CD4-positive, alpha-beta T cell treated with Interleukin-15 for 4 hours (primary cell): ENCODE measurements around the gene ENPP4.
"Not testable (repeated sequence)": the region's sequence is repeated elsewhere in the genome, so short reads cannot be mapped to it uniquely, and the experiment has no call there.

Experiments used
- DNase-seq: peaks from one replicate; pipeline ENCODE4 v3.0.0-alpha.2; 2020; ENCODE audit warnings: low spot score

The ENPP4 gene, protein sequence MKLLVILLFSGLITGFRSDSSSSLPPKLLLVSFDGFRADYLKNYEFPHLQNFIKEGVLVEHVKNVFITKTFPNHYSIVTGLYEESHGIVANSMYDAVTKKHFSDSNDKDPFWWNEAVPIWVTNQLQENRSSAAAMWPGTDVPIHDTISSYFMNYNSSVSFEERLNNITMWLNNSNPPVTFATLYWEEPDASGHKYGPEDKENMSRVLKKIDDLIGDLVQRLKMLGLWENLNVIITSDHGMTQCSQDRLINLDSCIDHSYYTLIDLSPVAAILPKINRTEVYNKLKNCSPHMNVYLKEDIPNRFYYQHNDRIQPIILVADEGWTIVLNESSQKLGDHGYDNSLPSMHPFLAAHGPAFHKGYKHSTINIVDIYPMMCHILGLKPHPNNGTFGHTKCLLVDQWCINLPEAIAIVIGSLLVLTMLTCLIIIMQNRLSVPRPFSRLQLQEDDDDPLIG

DNA sequence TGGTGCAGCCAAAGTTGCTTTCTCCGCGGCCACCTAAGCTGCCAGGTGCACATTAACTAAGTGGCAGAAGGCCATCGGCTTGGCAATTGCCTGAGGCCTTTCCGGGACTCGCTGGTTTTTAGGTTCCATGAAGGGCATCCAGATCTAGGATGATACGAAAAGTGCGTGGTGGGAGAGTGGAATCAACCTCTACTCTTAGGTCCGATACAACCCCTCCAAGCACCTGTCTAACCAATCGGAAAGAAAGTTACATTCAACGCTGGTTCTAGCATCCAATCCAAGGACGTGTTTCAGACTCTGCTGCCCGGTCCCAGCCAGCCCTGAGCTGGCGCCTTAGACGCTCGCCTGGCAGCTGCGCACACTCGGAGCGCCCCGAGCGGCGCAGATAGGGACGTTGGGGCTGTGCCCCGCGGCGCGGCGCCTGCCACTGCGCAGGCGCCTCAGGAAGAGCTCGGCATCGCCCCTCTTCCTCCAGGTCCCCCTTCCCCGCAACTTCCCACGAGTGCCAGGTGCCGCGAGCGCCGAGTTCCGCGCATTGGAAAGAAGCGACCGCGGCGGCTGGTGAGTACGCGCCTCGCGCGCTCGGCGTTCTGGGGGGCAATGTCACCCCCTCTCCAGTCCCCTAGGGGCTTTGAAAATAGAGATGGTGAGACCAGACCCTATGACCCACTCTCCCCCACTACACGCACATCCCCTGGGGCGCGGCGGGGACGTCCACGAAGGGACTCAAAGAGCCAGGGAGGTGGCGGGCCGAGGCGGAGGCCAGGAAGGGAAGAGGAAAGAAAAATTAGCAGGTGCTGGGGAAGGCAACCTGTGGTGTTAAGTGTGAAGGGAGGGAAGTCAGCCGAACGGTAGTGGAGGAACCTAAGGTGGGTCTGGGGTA is at the start of gene ENPP4:
ENPP4 (plus strand) TSS at position 361 of the 883 bp plus-strand sequence. CDS start 9,595 bp downstream, outside the sequence.
- DNase-seq, result peak; percentile 97

DNA sequence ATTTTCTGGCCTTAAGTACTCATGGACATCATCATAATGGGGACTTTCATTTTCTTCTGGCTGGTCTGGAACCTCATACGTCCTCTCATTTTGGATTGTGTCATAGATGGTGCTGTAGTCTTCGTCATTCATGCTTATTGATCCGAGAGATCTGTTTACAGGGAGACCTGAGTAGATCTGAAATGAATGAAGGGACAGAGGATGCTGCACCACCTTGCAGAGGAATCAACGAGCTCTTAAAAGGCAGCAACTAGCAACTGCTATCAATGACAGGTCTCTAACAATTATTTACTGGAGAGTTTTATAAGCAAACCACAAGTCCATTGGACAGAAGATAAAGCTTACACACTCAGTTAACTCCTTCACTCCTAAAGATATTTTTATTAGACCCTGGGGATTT is 49.7 kb upstream of the ENPP4 start:
- DNase-seq, result no peak

DNA sequence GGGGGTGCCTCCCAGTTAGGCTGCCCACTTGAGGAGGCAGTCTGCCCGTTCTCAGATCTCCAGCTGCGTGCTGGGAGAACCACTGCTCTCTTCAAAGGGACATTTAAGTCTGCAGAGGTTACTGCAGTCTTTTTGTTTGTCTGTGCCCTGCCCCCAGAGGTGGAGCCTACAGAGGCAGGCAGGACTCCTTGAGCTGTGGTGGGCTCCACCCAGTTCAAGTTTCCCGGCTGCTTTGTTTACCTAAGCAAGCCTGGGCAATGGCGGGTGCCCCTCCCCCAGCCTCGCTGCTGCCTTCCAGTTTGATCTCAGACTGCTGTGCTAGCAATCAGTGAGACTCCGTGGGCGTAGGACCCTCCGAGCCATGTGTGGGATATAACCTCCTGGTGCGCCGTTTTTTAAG is 44.1 kb upstream of the ENPP4 start:
- DNase-seq, result not testable (repeated sequence)

DNA sequence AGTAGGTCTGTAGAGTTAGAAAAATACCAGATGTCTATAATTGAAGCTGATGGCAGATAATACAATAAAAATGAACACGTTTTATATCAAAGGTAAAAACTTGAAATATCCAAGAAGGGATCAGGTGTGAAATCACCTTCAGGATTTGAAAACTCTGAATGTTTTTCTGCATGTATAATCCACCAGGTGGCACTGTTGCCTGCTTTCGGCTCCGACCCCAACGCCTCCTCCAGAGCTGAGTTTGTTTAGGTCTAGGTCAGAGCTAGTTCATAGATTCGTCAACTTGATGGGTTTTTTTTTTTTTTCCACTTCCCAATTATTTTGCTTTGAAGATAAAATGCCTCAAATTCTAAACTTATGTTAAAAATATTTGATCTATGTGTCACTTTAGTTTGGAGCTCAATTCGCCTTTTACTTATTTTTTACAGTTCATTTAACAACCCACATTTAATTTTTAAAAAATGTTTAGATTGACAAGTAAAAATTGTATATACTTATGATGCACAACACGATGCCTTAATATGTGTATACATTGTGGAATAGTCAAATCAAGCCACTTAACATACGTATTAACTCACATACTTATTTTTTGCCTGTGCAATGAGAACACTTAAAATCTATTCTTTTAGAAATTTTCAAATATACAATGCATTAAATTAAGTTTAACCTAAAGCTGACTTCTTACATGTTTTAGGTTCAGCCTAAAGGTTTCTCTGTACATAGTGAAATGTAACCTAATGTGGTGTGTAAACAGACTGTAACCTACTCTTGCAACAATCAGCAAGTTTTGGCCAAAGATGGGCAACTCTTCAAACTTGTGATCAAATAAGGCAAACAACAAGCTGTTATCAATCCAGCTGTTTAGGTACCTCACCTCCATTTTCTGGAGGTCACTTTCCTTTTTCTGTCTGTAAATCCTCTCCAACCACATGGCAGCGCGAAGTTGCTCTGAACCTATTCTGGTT is 39.4 kb upstream of the ENPP4 start:
- peak; percentile 55 for DNase-seq

DNA sequence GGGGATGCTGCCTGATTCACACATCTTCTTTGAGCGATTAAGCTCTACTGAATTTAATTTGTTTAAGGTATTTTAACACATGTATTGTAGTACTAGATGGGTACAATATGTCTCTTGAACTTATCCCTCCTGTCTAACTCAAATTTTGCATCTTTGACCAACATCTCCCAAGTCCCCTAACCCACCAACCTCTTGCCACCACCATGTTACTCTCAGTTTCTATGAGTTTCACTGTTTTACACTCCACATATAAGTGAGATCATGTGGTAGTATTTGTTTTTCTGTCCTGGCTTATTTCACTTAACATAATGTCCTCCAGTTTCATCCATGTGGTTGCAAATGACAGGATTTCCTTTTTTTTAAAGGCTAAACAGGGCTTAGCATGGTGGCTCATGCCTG is 38.7 kb upstream of the ENPP4 start:
- DNase-seq, result no peak

DNA sequence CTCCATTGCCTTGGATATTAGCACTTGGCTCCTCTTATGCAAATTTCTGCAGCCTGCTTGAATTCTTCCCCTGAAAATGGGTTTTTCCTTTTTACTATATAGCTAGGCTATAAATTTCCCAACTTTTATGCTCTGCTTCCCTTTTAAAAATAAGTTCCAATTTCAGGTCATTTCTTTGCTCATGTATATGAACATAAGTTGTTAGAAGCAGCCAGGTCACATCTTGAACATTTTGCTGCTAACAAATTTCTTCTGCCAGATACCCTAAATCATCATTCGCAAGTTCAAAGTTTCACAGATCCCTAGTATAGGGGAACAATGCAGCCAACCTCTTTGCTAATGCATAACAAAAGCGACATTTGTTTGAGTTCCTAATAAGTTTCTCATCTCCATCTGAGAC is 34.5 kb upstream of the ENPP4 start:
- DNase-seq, result no peak

DNA sequence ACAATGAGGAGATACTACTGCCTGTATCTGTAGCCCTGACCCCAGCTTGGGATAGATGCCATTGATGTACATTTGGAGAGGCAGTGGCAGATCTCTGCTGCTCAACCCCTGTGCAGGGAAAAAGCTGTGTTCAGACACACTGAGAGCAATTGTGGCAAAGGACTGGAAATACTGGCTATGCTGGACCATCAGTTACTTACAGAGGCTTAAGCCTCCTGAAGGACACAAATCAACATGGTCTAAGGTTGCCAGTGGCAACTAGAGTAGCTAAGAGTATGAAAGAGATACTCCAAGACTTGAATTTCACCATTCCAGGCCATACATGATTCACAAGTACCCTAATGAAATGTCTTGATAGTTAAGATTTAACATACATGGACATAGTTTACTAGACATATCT is 32.4 kb upstream of the ENPP4 start:
- no peak for DNase-seq

DNA sequence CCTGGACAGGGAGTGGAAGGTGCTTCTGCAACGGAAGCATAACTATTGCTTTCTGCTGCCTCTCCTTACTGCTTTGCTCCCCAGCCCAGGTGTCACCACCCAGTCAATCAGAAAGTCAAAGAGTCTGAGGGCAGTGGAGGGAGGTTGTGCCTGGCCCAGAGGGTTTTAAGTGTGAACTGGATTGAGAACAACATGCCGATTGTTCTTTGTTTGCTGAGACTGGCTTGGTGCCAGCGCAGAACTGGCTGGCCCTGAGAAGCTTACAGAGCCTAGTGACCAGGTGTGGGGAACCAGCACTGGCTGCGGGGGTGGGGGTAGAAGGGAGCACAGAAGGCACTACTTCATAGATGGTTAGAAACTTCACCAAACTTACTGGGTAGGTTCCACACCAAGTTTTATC is 31.1 kb upstream of the ENPP4 start:
- DNase-seq, result no peak

DNA sequence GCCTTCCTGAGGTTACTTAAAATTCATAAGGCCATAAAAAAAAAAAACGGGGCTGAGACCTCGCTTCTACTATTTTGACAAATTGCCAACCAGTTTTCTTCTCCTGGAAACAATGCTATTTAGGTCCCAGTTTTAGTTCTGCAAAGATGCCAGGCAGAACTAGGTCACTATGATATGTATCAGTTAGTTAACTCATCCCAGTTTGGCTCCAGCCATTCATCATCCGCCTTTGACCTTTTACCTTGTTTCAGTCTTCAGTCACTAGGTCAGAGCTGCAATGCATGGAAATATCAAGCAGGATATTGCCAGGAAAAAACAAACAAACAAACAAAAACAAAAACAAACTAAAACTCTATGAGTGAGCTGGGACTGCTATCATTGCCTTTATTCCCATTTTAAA is 29.8 kb upstream of the ENPP4 start:
- no peak for DNase-seq

DNA sequence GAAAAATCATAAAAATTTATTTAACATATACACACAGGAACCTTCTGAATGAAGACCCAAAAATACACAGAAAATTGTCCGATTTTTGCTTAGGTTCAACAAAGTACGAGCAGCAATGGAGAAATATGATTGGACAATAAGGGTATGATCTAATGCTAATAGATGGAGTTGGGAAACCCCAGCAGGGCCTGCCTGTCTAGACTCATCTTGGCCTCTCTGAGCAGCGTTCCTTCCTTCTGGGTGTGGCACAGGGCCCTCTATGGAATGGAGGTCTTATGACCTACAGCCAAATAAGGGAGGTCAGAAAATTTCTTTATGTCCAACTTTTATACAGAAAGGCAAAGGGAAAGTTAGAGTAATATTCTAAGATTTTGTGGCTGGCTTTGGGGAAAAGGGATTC is 27.7 kb upstream of the ENPP4 start:
- DNase-seq, result no peak

DNA sequence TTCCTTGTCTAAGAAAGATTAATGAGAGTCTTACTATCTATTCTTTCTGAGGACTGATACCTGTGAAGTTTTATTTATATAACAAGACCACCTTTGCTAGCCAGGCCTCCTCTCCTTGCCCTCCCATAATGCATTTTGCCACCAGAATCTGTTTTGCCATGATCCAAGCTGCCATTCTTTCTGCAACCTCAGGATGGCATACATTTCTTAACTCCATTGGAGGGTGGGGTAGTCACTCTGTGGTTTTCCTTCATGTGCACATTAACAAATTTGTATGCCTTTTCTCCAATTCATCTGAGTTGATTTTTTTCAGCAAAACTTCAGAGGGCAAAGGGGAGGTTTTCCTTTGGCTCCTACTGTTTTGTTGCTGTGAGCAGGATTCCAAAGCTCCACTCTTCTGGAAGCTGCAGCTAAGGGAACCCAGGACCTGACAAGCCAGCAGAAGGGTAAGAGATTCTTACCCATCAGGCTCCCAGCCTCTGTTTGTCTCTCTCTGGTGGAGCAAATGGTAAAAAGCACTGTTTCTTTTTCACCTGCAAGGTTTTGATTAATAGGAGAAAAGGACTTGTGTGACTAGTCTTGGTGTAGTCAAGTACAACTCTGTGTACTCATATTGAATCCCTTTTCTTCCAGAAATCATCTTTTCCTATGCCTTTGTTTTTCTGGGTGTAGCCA is 26.2 kb upstream of the ENPP4 start:
- no peak for DNase-seq

DNA sequence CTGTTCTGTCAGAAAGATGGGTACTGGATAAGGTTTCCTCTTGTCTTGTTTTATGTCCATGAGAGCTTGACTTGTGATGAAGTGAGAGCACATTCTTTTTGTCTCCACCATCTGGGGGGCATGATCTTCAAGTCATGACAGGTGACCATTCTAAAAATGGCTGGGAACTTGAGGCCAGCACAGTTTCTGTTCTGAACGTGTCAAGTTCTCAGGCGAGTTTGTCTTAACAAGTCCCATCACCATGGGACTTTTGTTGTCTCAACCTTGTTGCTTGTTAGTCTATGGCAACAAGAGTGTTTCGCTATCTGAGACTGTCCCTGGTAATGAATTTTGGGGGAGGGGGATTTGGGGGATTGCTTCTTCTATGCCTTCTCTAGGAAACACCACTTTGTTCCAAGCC is 25.6 kb upstream of the ENPP4 start:
- DNase-seq, result no peak

DNA sequence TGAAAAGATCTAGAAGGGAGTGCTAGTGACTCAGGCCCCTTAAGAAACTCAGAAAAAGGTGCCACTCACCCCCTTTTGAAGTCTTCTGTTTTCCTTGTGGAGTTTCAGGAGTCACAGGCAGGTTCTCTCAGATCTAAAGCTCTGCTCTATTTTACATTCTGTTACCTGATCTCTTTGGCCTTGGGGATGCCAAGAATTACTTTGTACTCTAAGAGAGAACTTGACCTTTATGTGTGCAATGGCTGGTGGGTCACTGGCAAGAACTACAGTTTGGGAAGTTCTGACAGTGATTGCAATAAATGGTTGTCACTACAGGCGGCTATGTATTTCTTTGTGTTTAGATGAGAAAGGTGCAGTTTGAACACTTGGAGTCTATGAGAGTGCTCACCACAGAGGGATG is 24.2 kb upstream of the ENPP4 start:
- DNase-seq, result no peak

DNA sequence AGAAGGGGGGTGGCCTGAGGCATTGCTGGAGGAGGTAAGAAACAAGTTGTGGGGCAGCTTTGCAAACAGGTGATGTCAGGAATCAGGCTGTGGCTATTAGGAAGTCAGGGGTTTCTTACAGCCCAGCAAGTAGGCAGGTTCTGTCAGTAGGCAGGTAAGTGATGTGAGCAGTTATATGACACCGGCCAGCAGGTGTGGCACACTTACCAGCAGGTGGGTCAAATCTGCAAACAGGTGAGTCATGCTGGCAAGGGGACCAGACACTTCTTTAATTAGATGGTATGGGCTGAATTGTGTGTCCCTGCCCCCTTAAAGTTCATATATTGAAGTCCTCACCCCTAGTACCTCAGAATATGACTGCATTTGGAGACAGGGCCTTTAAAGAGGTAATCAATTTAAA is 16.4 kb upstream of the ENPP4 start:
- no peak for DNase-seq

DNA sequence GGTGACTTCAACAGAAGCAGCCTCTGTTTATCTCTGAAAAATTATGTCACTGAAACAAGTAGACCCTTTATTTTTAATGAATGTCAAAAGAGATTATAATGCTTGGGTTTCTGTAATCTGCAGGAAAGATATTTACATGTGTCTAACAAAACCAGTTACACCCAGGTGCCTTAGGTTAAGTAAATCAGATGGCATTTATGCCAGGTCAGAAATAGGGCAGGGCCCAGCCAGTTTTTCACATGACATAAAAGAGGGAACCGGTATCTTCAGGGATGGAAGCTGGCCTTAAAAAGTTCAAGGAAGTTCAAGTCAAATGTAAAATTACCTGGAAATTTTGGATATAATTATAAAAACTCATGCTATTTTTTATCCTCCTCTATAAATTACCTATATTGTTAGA is 14.2 kb upstream of the ENPP4 start:
- no peak for DNase-seq

DNA sequence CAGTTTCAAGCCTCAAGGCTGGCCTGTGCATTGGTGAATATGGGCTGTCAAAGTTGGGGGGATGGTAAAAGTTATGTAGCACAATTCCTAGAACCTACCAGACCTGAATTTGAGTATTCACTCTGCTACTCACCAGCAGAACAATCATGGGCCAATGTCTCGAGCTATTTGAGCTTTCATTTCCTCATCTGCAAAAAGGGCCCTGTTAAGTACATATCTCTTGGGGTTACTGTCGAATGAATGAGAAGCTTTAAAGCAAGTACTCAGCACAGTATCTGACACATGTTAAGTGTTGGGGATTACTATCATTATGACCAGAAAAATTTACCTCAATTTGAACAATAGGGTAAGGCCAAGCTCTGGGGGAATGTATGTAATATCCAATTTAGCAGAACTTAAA is 13.5 kb upstream of the ENPP4 start:
- no peak for DNase-seq

DNA sequence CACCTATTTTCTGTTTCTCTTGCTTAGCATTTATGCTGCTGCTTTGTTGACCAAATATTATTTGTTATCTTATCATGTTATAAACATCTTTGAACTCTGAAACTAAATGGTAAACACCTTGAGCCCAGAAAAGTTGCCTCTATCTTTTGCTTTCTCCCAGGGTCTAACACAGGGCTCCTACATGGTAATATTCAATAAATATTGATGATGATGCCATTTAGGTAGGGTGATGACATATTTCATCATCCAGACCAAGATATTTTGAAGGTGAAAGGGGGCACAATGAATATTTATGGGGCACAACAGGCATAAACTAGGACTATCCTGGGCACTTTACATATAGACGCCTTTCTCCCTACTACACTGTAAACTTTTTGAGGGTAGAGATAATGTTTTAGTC is 11.6 kb upstream of the ENPP4 start:
- no peak for DNase-seq

DNA sequence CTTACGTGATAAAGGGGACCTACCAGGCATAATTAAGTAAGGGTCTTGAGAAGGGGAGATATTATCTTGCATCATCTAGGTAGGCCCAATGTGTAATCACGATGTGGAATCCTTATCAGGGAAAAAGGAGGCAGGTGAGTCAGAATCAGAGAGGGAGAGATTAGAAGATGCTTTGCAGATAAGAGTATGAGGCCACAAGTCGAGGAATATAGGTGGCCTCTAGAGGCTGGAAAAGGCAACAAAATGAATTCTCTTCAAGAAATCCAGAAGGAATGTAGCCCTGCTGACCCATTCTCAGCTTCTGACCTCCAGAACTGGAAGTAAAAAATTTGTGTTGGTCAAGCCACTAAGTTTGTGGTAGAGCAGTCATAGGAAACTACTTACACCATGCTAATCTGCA is 11.0 kb upstream of the ENPP4 start:
- DNase-seq, result no peak

DNA sequence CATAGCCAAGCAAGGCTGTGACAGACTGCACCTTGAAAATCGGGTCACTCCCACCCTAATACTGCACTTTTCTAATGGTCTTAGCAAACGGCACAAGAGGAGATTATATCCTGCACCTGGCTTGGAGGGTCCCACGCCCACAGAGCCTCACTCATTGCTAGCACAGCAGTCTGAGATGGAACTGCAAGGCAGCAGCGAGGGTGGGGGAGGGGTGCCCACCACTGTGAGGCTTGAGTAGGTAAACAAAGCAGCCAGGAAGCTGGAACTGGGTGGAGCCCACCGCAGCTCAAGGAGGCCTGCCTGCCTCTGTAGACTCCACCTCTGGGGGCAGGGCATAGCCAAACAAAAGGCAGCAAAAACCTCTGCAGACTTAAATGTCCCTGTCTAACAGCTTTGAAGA is 10.1 kb upstream of the ENPP4 start:
- not testable (repeated sequence) for DNase-seq

DNA sequence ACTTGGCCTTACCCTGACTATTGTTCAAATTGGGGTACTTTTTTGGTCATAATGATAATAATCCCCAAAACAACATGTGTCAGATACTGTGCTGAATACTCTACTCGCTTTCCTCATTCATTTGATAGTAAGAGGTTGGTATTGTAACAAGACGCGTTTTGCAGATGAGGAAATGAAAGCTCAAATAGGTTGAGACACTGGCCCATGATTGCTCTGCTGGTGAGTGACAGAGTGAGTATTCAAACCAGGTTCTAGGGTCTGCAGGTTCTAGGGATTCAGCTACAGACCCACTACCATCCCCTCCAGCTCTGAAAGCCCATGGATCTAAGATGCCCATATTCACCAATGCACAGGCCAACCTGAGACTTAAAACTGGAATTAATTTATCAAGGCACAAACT is 1.3 kb upstream of the ENPP4 start:
- DNase-seq, result no peak

DNA sequence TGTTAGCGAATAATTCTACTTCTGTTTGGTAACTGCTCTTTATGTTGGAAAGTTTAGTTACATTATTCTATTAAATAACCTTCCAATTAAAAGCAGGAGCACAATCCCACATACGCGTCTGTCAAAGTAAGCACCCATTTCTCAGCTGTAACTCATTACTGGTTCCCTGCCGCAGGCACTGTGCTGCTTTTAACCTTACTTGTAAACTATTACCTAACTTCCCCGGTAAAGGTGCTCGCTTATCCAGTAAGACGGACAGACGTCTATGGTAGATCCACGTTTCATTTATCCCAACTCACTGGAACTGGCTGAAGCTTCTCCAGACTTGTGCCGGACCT is 529 bp upstream of the ENPP4 start:
- no peak for DNase-seq

DNA sequence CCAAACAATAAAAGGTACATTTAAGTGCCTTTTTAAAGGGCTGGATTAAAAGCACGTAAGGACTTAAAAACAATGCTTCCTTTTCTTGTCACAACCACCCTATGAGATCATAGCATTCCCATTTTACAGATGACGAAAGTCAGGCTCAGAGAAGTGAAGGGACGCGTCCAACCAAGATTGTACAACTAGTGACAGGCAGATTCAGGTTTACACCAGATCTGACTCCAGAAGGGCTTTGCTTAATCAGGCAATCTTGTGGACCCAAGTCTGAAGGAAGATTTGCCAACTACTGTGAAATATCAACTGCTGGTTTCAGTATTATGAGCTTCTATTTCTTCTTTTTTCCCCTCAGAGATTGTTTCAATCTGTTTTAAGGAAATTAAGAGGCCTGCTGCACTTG is 877 bp downstream of the ENPP4 start:
- no peak for DNase-seq
